ENCODE results near the gene NAT10. TPM values are rescaled to one million over a fixed set of nuclear protein-coding genes. Genes with fewer than 3 reads are reported as not detected.
A peak's percentile ranks its signal among the peaks of the same experiment; 100 is the strongest.

The NAT10 gene
- total and polyA plus RNA-seq, 3 donors from 2014 or later: 47.7 to 50.5 (median 49.9) TPM

- 60 to 90% methylated on average over 1 to 7 of the region's 7 CpGs for WGBS, 2 donors
- DNase-seq: no peak
- H3K36me3 ChIP-seq (ENCODE audit: low read depth, missing control alignments): no peaks in the 10 kb centered on the region
- no peak overlapping the region for H3K27ac ChIP-seq
- H3K4me3 ChIP-seq: no peak overlapping the region
- H3K27me3 ChIP-seq: no peaks in the 10 kb centered on the region
- intact Hi-C loops (cut with DNase I; ENCODE audit: low total_unique reads): loop anchor here (10.0 kb wide), 1 partner anchor 48 kb away; no protein-coding TSS in a partner anchor
- no peaks in the 10 kb centered on the region for H3K9me3 ChIP-seq
- no peaks in the 10 kb centered on the region for H3K4me1 ChIP-seq
- no peak for TF ChIP-seq CTCF (IDR thresholded peaks at IDR 0.05)
- TF ChIP-seq POLR2A (IDR thresholded peaks at IDR 0.05): no peak
Measured at GRCh38 chr11:34162856-34163255, 57.4 kb downstream of the NAT10 start.

- 88 to 90% methylated on average over 2 to 13 of the region's 13 CpGs for WGBS, 2 donors
- Histone ChIP-seq H3K27me3 (no peaks in the 10 kb centered on the region), H3K36me3 (ENCODE audit: low read depth, missing control alignments) (no peaks in the 10 kb centered on the region), H3K27ac (no peak overlapping the region), H3K9me3 (no peaks in the 10 kb centered on the region), H3K4me1 (no peaks in the 10 kb centered on the region), H3K4me3 (no peak overlapping the region)
- intact Hi-C loops (cut with DNase I; ENCODE audit: low total_unique reads): loop anchor here (10.0 kb wide), 1 partner anchor 50 kb away; no protein-coding TSS in a partner anchor
- TF ChIP-seq POLR2A (IDR thresholded peaks at IDR 0.05): no peak
- no peak for TF ChIP-seq CTCF (IDR thresholded peaks at IDR 0.05)
- no peak for DNase-seq
Measured at GRCh38 chr11:34165121-34165520, 59.7 kb downstream of the NAT10 start.

- Histone ChIP-seq H3K4me1 (no peaks in the 10 kb centered on the region), H3K27ac (no peak overlapping the region), H3K4me3 (no peak overlapping the region), H3K27me3 (no peaks in the 10 kb centered on the region), H3K36me3 (ENCODE audit: low read depth, missing control alignments) (no peaks in the 10 kb centered on the region), H3K9me3 (no peaks in the 10 kb centered on the region)
- DNase-seq: peak; percentile 72
- 88% methylated on average over 8 to 12 of the region's 12 CpGs for WGBS, 2 donors
- intact Hi-C loops (cut with DNase I; ENCODE audit: low total_unique reads): loop anchor here (10.0 kb wide), 1 partner anchor 51 kb away; no protein-coding TSS in a partner anchor
- TF ChIP-seq POLR2A (IDR thresholded peaks at IDR 0.05): no peak
Measured at GRCh38 chr11:34165786-34166555, 60.5 kb downstream of the NAT10 start.

GRCh38 chr11:34166806-34167740 lies 61.6 kb downstream of the NAT10 start:
- Histone ChIP-seq H3K27me3 (no peaks in the 10 kb centered on the region), H3K27ac (no peak overlapping the region), H3K36me3 (ENCODE audit: low read depth, missing control alignments) (no peaks in the 10 kb centered on the region), H3K9me3 (no peaks in the 10 kb centered on the region), H3K4me3 (no peak overlapping the region), H3K4me1 (no peaks in the 10 kb centered on the region)
- intact Hi-C loops (cut with DNase I; ENCODE audit: low total_unique reads): loop anchor here (10.0 kb wide), 1 partner anchor 52 kb away; no protein-coding TSS in a partner anchor
- DNase-seq: no peak
- WGBS, 2 donors: 95 to 97% methylated on average over 16 of the region's 16 CpGs
- TF ChIP-seq POLR2A (IDR thresholded peaks at IDR 0.05): no peak
- no peak for TF ChIP-seq CTCF (IDR thresholded peaks at IDR 0.05)

GRCh38 chr11:34167961-34168360 lies 62.5 kb downstream of the NAT10 start:
- Histone ChIP-seq H3K36me3 (ENCODE audit: low read depth, missing control alignments) (no peaks in the 10 kb centered on the region), H3K27ac (no peak overlapping the region), H3K27me3 (no peaks in the 10 kb centered on the region), H3K4me3 (no peak overlapping the region), H3K4me1 (no peaks in the 10 kb centered on the region), H3K9me3 (no peaks in the 10 kb centered on the region)
- DNase-seq: no peak
- 89 to 90% methylated on average over 4 to 9 of the region's 9 CpGs for WGBS, 2 donors
- TF ChIP-seq CTCF (IDR thresholded peaks at IDR 0.05) (no peak), POLR2A (IDR thresholded peaks at IDR 0.05) (no peak)
- intact Hi-C loops (cut with DNase I; ENCODE audit: low total_unique reads): loop anchor here (10.0 kb wide), 1 partner anchor 53 kb away; no protein-coding TSS in a partner anchor
